ENCODE results near the gene ACTL10. TPM values are rescaled to one million over a fixed set of nuclear protein-coding genes. Genes with fewer than 3 reads are reported as not detected.

The ACTL10 gene
- total and polyA plus RNA-seq, 2 of the 4 experiments (the other 2 are of a cell fraction): 0.18 to 0.43 TPM

DNA sequence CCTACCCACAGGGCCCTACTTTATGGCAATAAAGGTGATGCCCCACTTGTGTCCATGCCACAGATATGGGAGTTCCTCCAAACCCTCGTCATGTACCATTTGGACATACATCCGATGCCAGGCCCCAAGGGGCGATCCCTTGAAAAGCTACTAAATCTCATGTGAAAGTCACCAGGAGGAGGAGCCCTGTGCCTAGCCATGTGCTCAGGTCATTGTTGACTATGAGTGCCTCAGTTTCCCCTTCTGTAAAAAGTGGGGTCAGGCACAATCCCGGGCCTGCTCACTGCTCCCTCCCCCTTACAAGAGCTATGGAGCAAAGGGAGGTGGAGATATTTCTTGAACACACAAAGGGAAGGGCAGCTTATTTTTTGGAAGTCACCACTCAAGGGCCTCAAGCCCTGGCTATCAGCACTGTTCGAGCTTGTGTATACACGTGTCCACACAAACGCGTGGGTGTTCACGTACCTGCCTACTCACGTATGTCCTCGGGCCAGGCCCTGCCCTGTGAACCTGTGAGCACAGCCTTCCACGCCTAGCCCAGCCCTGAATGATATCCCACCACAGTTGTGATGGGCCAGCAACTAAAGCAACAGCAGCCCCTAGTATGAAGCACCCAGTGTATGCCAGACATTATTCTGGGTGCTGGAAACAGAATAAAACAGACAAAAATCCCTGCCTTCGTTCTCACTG is 1.9 kb downstream of the ACTL10 start:
- ChIA-PET POLR2A (ENCODE audit: unreplicated experiment) (interaction anchor here (0.5 to 0.6 kb wide), 2 partner anchors 305 to 861 kb away, joined by 5 to 17 read pairs; no protein-coding TSS in a partner anchor), CTCF (no interaction called here)
- ATAC-seq (ENCODE audit: low read depth) (no peak), DNase-seq (no peak)
- H3K18ac ChIP-seq (ENCODE audit: low read depth, low read length): no peak overlapping the region
- H3K27ac ChIP-seq (ENCODE audit: insufficient read depth, low read length): no peak overlapping the region
- no peaks in the 10 kb centered on the region for H3K27me3 ChIP-seq (ENCODE audit: control insufficient read depth, insufficient read depth, low read length)
- no peak overlapping the region for H3K4me2 ChIP-seq (ENCODE audit: low read depth, low read length)
- H2AFZ ChIP-seq (replicated peaks; ENCODE audit: low read length, poor library complexity): no peak overlapping the region
- peaks cover 26% of the 10 kb centered on the region for H3K4me1 ChIP-seq (ENCODE audit: control insufficient read depth, insufficient read depth, low read length)
- no peak overlapping the region for H3K4me3 ChIP-seq (ENCODE audit: insufficient read depth, low read depth, low read length)
- H4K91ac ChIP-seq (ENCODE audit: insufficient read depth, low read depth, low read length): no peak overlapping the region
- H3K23ac ChIP-seq (ENCODE audit: low read depth, low read length): no peak overlapping the region
- H3K9me3 ChIP-seq (ENCODE audit: control insufficient read depth, insufficient read depth, low read length): no peaks in the 10 kb centered on the region
- WGBS, 2 experiments (ENCODE audit: extremely low coverage in 2 of 2, insufficient read length in 1 of 2): 92% methylated on average over 9 of the region's 13 CpGs; no CpG with 5 or more reads in 1 of the 2 experiments
- H3K9ac ChIP-seq (ENCODE audit: low read depth, low read length): no peak overlapping the region
- no peak overlapping the region for H4K5ac ChIP-seq (ENCODE audit: low read depth, low read length)
- no peak overlapping the region for H4K8ac ChIP-seq (ENCODE audit: low read depth in 2 of 2, low read length in 2 of 2)
- intact Hi-C loops (cut with micrococcal nuclease): loop anchor here (5.0 to 10.0 kb wide), 2 partner anchors 64 to 146 kb away; partner anchors contain the start of genes CHMP4B and ZNF341
- no peak overlapping the region for H3K56ac ChIP-seq (ENCODE audit: extremely low read depth, insufficient read depth, low read length)
- peaks cover 19% of the 10 kb centered on the region; the same call in 1 of the 2 replicates for H4K20me1 ChIP-seq (ENCODE audit: insufficient read depth, low read length)
- in situ Hi-C loops (cut with MboI; ENCODE audit: low sequenced_read_pairs): no loop called here
- H3K79me1 ChIP-seq (ENCODE audit: low read depth in 1 of 2, low read length in 2 of 2): peaks cover 10 to 73% of the 10 kb centered on the region in 2 experiments; a peak in 3 of 4 replicates
- dilution Hi-C loops (cut with HindIII; ENCODE audit: low sequenced_read_pairs, unreplicated experiment): no loop called here
- H2BK20ac ChIP-seq (ENCODE audit: low read depth, low read length): no peak overlapping the region
- no TSS peak for BruUV-seq (replicated peaks)
- peak overlapping the region; percentile 50 for H2AK9ac ChIP-seq (replicated peaks; ENCODE audit: low read depth, low read length, poor library complexity)
- no peak overlapping the region for H2BK15ac ChIP-seq (ENCODE audit: low read depth, low read length)
- no peak overlapping the region for H2BK5ac ChIP-seq (ENCODE audit: low read depth, low read length, poor library complexity, severe bottlenecking)
- H2BK120ac ChIP-seq (ENCODE audit: low read depth, low read length): no peak overlapping the region
- H3K14ac ChIP-seq (replicated peaks; ENCODE audit: low read depth, low read length): no peak overlapping the region
- TF ChIP-seq NFE2L2 (IDR thresholded peaks at IDR 0.05; ENCODE audit: low read depth, low read length) (no peak), RCOR1 (IDR thresholded peaks at IDR 0.05; ENCODE audit: insufficient replicate concordance, low read length) (no peak)
- H3K36me3 ChIP-seq (ENCODE audit: control insufficient read depth, insufficient read depth, low read length): peaks cover 13% of the 10 kb centered on the region
- no peak overlapping the region for H3K4ac ChIP-seq (ENCODE audit: low read depth, low read length)
- peaks cover 28% of the 10 kb centered on the region for H3K9me1 ChIP-seq (ENCODE audit: insufficient read depth, low read length)
- H2AK5ac ChIP-seq (ENCODE audit: low read depth, low read length): no peak overlapping the region
